GM23338 (cell line): ENCODE results near the gene NCBP3. TPM values are rescaled to one million over a fixed set of nuclear protein-coding genes. Genes with fewer than 3 reads are reported as not detected.

ENCODE experiments used
- CTCF ChIP-seq, 2 experiments: fragments of 200-600 bp in 1 of 2; sonication (generic) in 1 of 2; conservative IDR thresholded peaks; 2 replicates each; pipeline versions ENCODE4 v1.5.1 to v1.6.1; 2016 to 2017; ENCODE audit warnings: antibody characterized with exemption in 2 of 2, low read depth in 2 of 2, mild to moderate bottlenecking in 2 of 2, moderate library complexity in 1 of 2
- ETS1 ChIP-seq: IDR thresholded peaks from 2 replicates; pipeline ENCODE4 v1.6.1; 2016; ENCODE audit warnings: antibody characterized with exemption
- EZH2 ChIP-seq: fragments of 200-600 bp; sonication (generic); IDR thresholded peaks from one replicate; pipeline ENCODE4 v1.8.0; 2017; ENCODE audit warnings: antibody characterized with exemption, mild to moderate bottlenecking, low read depth; ENCODE audit not compliant: unreplicated experiment
- ZNF114 ChIP-seq: fragments of 250-450 bp; sonication (Bioruptor Pico); IDR thresholded peaks from 2 replicates; pipeline ENCODE4 v1.5.0; 2020; ENCODE audit warnings: mild to moderate bottlenecking, moderate library complexity
- ZNF331 ChIP-seq: fragments of 250-450 bp; sonication (Bioruptor Pico); IDR thresholded peaks from 2 replicates; pipeline ENCODE4 v1.5.0; 2020; ENCODE audit warnings: low read depth, mild to moderate bottlenecking, moderate library complexity
- ZNF462 ChIP-seq: fragments of 250-450 bp; sonication (Bioruptor Pico); IDR thresholded peaks from 2 replicates; pipeline ENCODE4 v1.5.0; 2020; ENCODE audit warnings: mild to moderate bottlenecking, moderate library complexity
- polyA plus RNA-seq: library from polyadenylated mRNA; unstranded; fragments of >200 nt; fragmentation: Nextera tagmentation; extraction: Ambion mirVana; gene quantifications from 2 replicates; pipeline ENCODE4 v1.2.1, GENCODE V29; 2016
- total RNA-seq: library from RNA; depleted of rRNA; stranded (reverse); fragments of >200 nt; shearing (Covaris generic); gene quantifications from 2 replicates; pipeline ENCODE4 v1.2.3, GENCODE V29; 2014

NCBP3 gene
- total and polyA plus RNA-seq, 2 experiments from 2014 or later, result 35.5 to 42.8 TPM

GRCh38 chr17:3835410-3836229 lies 10.4 kb downstream of the NCBP3 start (continued):
- TF ChIP-seq ZNF462 (CRISPR knock-in tag) (no peak), ZNF331 (CRISPR knock-in tag) (no peak), ZNF114 (CRISPR knock-in tag) (no peak), ETS1 (no peak), EZH2 (no peak), CTCF (conservative IDR thresholded peaks at IDR 0.05; ENCODE audit: low read depth in 2 of 2) (no peak)
